GM18508 (cell line): ENCODE results near the gene ITGAX.

ENCODE experiments used
- ATAC-seq: cut with Tn5 transposase; IDR thresholded peaks from one replicate; pipeline ENCODE4 v1.9.1; 2021; ENCODE audit warnings: moderate number of reproducible peaks; ENCODE audit not compliant: insufficient read depth, unreplicated experiment

Gene ITGAX

GRCh38 chr16:31371619-31372484, 16.9 kb downstream of the ITGAX start:
- no peak for ATAC-seq

- no peak for ATAC-seq
These were observed 18.3 kb downstream of the ITGAX start for GRCh38 chr16:31373235-31373634.

GRCh38 chr16:31375231-31375630, 20.3 kb downstream of the ITGAX start:
- no peak for ATAC-seq

- ATAC-seq, result no peak
These were observed 21.7 kb downstream of the ITGAX start for GRCh38 chr16:31376705-31377104.

GRCh38 chr16:31377210-31377903, 22.4 kb downstream of the ITGAX start:
- ATAC-seq, result no peak

DNA sequence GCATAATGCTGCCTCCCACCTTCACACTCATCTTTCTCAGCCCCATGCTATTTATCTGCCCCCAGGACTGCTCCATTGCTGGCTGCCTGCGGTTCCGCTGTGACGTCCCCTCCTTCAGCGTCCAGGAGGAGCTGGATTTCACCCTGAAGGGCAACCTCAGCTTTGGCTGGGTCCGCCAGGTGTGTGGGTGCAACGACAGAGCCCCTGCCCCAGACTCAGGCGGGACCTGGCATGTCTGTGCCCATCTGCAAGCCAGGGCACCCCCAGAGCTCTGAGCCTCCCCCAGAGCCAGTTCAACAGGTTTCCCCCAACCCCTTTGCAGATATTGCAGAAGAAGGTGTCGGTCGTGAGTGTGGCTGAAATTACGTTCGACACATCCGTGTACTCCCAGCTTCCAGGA, 25.2 kb downstream of the ITGAX start:
- no peak for ATAC-seq

DNA sequence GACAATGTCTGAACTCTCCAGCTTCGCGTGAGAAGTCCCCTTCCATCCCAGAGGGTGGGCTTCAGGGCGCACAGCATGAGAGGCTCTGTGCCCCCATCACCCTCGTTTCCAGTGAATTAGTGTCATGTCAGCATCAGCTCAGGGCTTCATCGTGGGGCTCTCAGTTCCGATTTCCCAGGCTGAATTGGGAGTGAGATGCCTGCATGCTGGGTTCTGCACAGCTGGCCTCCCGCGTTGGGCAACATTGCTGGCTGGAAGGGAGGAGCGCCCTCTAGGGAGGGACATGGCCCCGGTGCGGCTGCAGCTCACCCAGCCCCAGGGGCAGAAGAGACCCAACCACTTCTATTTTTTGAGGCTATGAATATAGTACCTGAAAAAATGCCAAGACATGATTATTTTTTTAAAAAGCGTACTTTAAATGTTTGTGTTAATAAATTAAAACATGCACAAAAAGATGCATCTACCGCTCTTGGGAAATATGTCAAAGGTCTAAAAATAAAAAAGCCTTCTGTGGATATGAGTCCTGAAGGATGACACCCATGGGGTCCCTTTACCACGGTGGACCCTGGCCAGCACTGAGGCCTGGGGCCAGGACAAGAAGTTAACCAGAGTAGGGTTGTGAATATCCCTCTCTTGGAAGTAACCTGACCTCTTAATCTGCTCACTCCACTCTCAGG, 27.6 kb downstream of the ITGAX start:
- no peak for ATAC-seq

- no peak for ATAC-seq
These were observed 30.7 kb downstream of the ITGAX start for GRCh38 chr16:31385680-31386079.

DNA sequence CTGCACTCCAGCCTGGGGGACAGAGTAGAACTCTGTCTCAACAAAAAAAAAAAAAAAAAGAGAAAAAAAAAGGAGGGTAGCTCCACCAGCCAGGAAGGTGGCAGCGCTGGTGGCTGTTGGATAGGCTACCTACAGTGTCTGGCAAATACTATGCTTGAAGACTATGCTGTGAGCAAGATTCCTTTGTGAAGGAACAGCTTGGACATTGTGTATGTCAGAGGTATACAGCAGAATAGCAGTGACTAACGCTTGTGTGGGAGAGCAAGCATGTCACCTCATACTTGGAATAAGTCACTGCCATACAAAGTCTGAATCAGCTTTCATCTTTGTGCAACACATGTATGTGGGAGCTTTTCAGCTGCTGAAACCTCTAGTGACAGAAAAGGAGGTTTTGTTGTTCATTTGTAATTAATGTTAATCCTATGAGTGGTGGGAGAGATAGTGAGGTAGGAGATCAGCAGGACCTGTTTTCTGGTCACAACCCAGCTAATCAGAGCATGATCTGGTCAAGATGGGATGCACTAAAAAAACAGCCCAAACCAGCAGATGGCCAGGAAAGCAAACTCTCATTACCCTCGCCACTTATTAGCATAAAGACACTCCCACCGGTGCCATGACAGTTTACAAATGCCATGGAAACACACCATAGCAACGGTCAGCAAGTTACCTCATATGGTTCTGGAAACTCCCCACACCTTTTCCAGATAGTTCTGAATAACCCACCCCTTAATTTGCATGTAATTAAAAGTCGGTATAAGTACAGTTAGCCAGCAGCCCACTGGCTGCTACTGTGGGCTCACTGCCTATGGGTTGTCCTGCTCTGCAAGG, 31.4 kb downstream of the ITGAX start:
- ATAC-seq, result peak; percentile 63

- ATAC-seq, result no peak
These were observed 33.6 kb downstream of the ITGAX start for GRCh38 chr16:31388535-31388934.

- no peak for ATAC-seq
These were observed 35.6 kb downstream of the ITGAX start for GRCh38 chr16:31390504-31391041.

DNA sequence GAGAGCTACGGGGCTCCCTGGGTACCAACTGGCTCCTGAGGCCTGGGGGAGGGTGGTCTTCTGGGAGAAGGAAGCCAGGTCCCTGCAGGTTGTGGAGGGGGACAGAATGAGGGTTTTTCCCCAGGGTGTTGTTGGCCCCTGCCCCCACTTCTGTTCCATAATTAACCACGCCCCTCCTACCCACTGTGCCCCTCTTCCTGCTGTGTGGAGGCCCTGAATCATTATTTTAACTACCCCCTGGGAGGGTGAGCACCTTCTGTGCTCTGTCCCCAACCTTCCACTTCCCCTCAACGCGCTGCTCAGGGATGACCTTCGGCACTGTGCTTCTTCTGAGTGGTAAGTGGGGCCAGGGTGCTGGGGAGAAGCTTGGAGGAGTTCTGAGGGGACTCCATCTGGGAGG, 38.1 kb downstream of the ITGAX start, which contains the start of gene ITGAD:
TSS of gene ITGAD (plus strand) at position 280 of the 400 bp plus-strand sequence. CDS start at position 306, 26 bp downstream.
- ATAC-seq, result no peak

- ATAC-seq, result no peak
These were observed 40.7 kb downstream of the ITGAX start for GRCh38 chr16:31395647-31396046.

GRCh38 chr16:31397096-31397660, 42.2 kb downstream of the ITGAX start:
- no peak for ATAC-seq

DNA sequence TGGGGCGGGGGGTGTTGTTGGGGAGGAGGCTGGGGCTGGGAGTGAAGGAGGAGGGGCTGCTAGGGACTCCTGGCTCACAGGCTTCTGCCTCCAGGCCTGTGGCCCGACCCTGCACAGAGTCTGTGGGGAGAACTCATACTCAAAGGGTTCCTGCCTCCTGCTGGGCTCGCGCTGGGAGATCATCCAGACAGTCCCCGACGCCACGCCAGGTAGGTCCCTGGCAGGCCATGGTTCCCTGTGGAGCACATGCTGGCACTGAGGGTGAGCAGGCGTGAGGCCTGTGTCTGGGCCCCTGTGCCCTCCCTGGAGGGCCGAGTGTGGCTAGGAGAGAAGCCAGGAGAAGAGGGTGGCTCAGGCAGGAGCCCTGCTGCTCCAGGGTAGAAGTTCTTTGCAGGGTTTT, 42.7 kb downstream of the ITGAX start:
- no peak for ATAC-seq

- no peak for ATAC-seq
These were observed 45.2 kb downstream of the ITGAX start for GRCh38 chr16:31400191-31400590.

- no peak for ATAC-seq
These were observed 46.5 kb downstream of the ITGAX start for GRCh38 chr16:31401436-31401835.

GRCh38 chr16:31402687-31403086, 47.7 kb downstream of the ITGAX start:
- no peak for ATAC-seq

DNA sequence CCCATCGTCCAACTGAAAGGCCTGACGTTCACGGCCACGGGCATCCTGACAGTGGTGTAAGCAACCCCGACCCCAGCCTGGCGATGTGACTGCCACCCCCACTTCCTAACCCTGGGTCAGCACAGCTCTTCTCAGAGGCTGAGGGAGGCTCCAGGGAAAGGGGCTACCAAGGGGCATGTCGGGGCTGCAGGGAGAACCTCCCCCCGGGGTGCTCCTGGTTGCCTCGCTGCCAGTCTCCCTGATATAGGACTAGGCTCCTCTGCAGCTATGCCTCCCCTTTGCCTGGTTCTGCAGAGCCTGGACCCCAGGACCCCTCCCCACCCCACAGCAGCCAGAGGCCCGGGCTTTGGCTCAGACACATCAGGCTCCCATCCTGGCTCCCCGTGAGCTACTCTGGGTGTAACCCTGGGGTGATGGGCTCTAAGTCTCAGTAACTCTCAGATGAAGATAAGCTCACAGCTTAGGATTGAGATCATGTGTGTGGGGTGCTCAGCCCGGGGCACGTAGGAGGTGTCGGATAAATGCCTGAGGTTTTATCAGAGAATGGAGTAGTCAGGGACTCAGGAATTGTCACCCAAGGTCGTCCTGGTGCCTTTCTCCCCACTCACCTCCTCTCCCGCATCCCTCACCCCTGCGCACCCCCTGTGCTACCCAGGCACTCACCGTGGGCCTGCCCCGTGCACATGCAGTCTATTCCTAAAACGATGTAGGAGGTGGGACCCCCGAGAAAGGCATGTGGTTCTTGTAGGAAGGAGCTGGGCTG, 48.8 kb downstream of the ITGAX start:
- no peak for ATAC-seq
